ENCODE data around the gene APPL2.

- TF ChIP-seq CTCF (IDR thresholded peaks at IDR 0.05; ENCODE audit: low read depth, low read length, poor library complexity, severe bottlenecking) (no peak), EZH2phosphoT487 (IDR thresholded peaks at IDR 0.05; ENCODE audit: borderline replicate concordance, low read length) (no peak)
Observed at GRCh38 chr12:105156260-105156659, 79.7 kb downstream of the APPL2 start.

All from DOHH2 (cell line).